WTC11 (cell line): ENCODE data around the gene MACROD2. TPM values are rescaled to one million over a fixed set of nuclear protein-coding genes. Genes with fewer than 3 reads are reported as not detected.

Experiments used
- ATAC-seq: fragments of 200-7000 bp; cut with Tn5 transposase; 2 replicates; pipeline ENCODE4 v1.10.0; 2021; ENCODE audit warnings: mild to moderate bottlenecking, moderate library complexity
- CTCF ChIA-PET: fragments of 300-600 bp; sonication (Branson Sonifier 250); formaldehyde crosslinking; loops from one replicate; lab custom pipeline; 2021; ENCODE audit warnings: antibody characterized with exemption; lab: Charles Lee
- POLR2A ChIA-PET: fragments of 350-600 bp; sonication (Branson Sonifier 250); formaldehyde crosslinking; loops from one replicate; lab custom pipeline; 2021; ENCODE audit warnings: antibody characterized with exemption; lab: Charles Lee
- DNase-seq: peaks from one replicate; pipeline ENCODE4 v3.0.0; 2021; ENCODE audit warnings: low spot score
- H3K27ac Mint-ChIP-seq: 2 replicates; pipeline ENCODE4 v1.8.0; 2021; ENCODE audit warnings: mixed read lengths
- H3K27me3 Mint-ChIP-seq: 2 replicates; pipeline ENCODE4 v1.8.0; 2021; ENCODE audit warnings: low read depth, mild to moderate bottlenecking, moderate library complexity, mixed read lengths
- H3K36me3 Mint-ChIP-seq: 2 replicates; pipeline ENCODE4 v1.8.0; 2021; ENCODE audit warnings: mixed read lengths
- H3K4me1 Mint-ChIP-seq: 2 replicates; pipeline ENCODE4 v1.8.0; 2022; ENCODE audit warnings: mixed read lengths
- H3K4me3 Mint-ChIP-seq: 2 replicates; pipeline ENCODE4 v1.8.0; 2021; ENCODE audit warnings: mild to moderate bottlenecking, moderate library complexity, mixed read lengths
- H3K9me3 Mint-ChIP-seq: 2 replicates; pipeline ENCODE4 v1.8.0; 2021; ENCODE audit warnings: mixed read lengths
- ATF1 ChIP-seq: sonication (generic); formaldehyde crosslinking; IDR thresholded peaks from 2 replicates; pipeline ENCODE4 v1.8.1; 2023; ENCODE audit warnings: mild to moderate bottlenecking, moderate library complexity, missing genetic modification reagents
- ATF2 ChIP-seq: sonication (generic); formaldehyde crosslinking; IDR thresholded peaks from 2 replicates; pipeline ENCODE4 v1.8.1; 2022; ENCODE audit warnings: low read depth, missing genetic modification reagents, borderline replicate concordance
- ATF3 ChIP-seq: sonication (generic); formaldehyde crosslinking; conservative IDR thresholded peaks from 2 replicates; pipeline ENCODE4 v1.8.1; 2022; ENCODE audit warnings: mild to moderate bottlenecking, missing genetic modification reagents
- FOXK1 ChIP-seq: sonication (generic); formaldehyde crosslinking; IDR thresholded peaks from 2 replicates; pipeline ENCODE4 v1.8.0; 2022; ENCODE audit warnings: mild to moderate bottlenecking, moderate library complexity, missing genetic modification reagents
- FOXP4 ChIP-seq: sonication (generic); formaldehyde crosslinking; IDR thresholded peaks from 2 replicates; pipeline ENCODE4 v1.8.0; 2022; ENCODE audit warnings: mild to moderate bottlenecking, missing genetic modification reagents
- GABPB1 ChIP-seq: sonication (generic); formaldehyde crosslinking; IDR thresholded peaks from 2 replicates; pipeline ENCODE4 v1.8.1; 2023; ENCODE audit warnings: mild to moderate bottlenecking, missing genetic modification reagents
- GRHL2 ChIP-seq: fragments of 250-450 bp; sonication (Bioruptor Pico); IDR thresholded peaks from 2 replicates; pipeline ENCODE4 v1.8.0; 2022; ENCODE audit warnings: mild to moderate bottlenecking, moderate library complexity; ENCODE audit not compliant: insufficient replicate concordance, severe bottlenecking
- HMGXB4 ChIP-seq: sonication (generic); formaldehyde crosslinking; IDR thresholded peaks from 2 replicates; pipeline ENCODE4 v1.8.1; 2023; ENCODE audit warnings: mild to moderate bottlenecking, moderate library complexity, missing genetic modification reagents
- MYBL2 ChIP-seq: sonication (generic); formaldehyde crosslinking; IDR thresholded peaks from 2 replicates; pipeline ENCODE4 v1.8.1; 2023; ENCODE audit warnings: mild to moderate bottlenecking, moderate library complexity, missing genetic modification reagents
- NFATC4 ChIP-seq: fragments of 250-450 bp; sonication (Bioruptor Pico); IDR thresholded peaks from 2 replicates; pipeline ENCODE4 v1.9.0; 2021; ENCODE audit warnings: mild to moderate bottlenecking
- NFYB ChIP-seq: sonication (generic); formaldehyde crosslinking; conservative IDR thresholded peaks from 2 replicates; pipeline ENCODE4 v1.8.0; 2022; ENCODE audit warnings: low read depth, missing genetic modification reagents
- PRRX2 ChIP-seq: fragments of 250-450 bp; sonication (Bioruptor Pico); IDR thresholded peaks from 2 replicates; pipeline ENCODE4 v1.8.0; 2021; ENCODE audit warnings: mild to moderate bottlenecking
- RORB ChIP-seq: fragments of 250-450 bp; sonication (Bioruptor Pico); IDR thresholded peaks from 2 replicates; pipeline ENCODE4 v1.9.0; 2021; ENCODE audit warnings: mild to moderate bottlenecking
- SP1 ChIP-seq: sonication (generic); formaldehyde crosslinking; conservative IDR thresholded peaks from 2 replicates; pipeline ENCODE4 v1.8.1; 2022; ENCODE audit warnings: missing genetic modification reagents
- TP53 ChIP-seq: sonication (generic); formaldehyde crosslinking; IDR thresholded peaks from 2 replicates; pipeline ENCODE4 v1.8.1; 2023; ENCODE audit warnings: mild to moderate bottlenecking, missing genetic modification reagents
- USF2 ChIP-seq: sonication (generic); formaldehyde crosslinking; IDR thresholded peaks from 2 replicates; pipeline ENCODE4 v1.8.1; 2023; ENCODE audit warnings: mild to moderate bottlenecking, missing genetic modification reagents, moderate library complexity
- ZNF416 ChIP-seq: fragments of 250-450 bp; sonication (Bioruptor Pico); IDR thresholded peaks from 2 replicates; pipeline ENCODE4 v1.9.0; 2021; ENCODE audit warnings: mild to moderate bottlenecking, inconsistent platforms
- total RNA-seq: library from RNA; stranded (reverse); gene quantifications from 3 replicates; pipeline ENCODE4 v1.2.3, GENCODE V29; 2021
- TF ChIP-seq, protein P1 (sequence below): sonication (generic); formaldehyde crosslinking; IDR thresholded peaks from 2 replicates; pipeline ENCODE4 v1.8.1; 2022; ENCODE audit warnings: mild to moderate bottlenecking, missing genetic modification reagents, moderate library complexity, borderline replicate concordance
- TF ChIP-seq, protein P2 (sequence below): sonication (generic); formaldehyde crosslinking; IDR thresholded peaks from 2 replicates; pipeline ENCODE4 v1.8.0; 2022; ENCODE audit warnings: mild to moderate bottlenecking, missing genetic modification reagents
- TF ChIP-seq, protein P3 (sequence below): fragments of 250-450 bp; sonication (Bioruptor Pico); IDR thresholded peaks from 2 replicates; pipeline ENCODE4 v1.9.0; 2021; ENCODE audit warnings: moderate library complexity, mild to moderate bottlenecking, inconsistent platforms, borderline replicate concordance
- TF ChIP-seq, protein P4 (sequence below): sonication (generic); formaldehyde crosslinking; IDR thresholded peaks from 2 replicates; pipeline ENCODE4 v1.8.0; 2023; ENCODE audit warnings: mild to moderate bottlenecking, missing genetic modification reagents
- TF ChIP-seq, protein P5 (sequence below): sonication (generic); formaldehyde crosslinking; IDR thresholded peaks from 2 replicates; pipeline ENCODE4 v1.8.1; 2022; ENCODE audit warnings: low read depth, mild to moderate bottlenecking, moderate library complexity, missing genetic modification reagents, borderline replicate concordance

MACROD2 gene
- total RNA-seq, 1 experiment from 2014 or later, result 4.1 TPM

- DNase-seq (no peak), ATAC-seq (no peak)
- Mint-ChIP-seq H3K27ac (no peak overlapping the region), H3K9me3 (peaks cover 24% of the 10 kb centered on the region), H3K36me3 (peaks cover 9% of the 10 kb centered on the region), H3K4me1 (peaks cover 6% of the 10 kb centered on the region), H3K27me3 (no peaks in the 10 kb centered on the region), H3K4me3 (no peak overlapping the region)
- no peak for TF ChIP-seq USF2
- TF ChIP-seq NFATC4, result no peak
- TF ChIP-seq, protein P1, sequence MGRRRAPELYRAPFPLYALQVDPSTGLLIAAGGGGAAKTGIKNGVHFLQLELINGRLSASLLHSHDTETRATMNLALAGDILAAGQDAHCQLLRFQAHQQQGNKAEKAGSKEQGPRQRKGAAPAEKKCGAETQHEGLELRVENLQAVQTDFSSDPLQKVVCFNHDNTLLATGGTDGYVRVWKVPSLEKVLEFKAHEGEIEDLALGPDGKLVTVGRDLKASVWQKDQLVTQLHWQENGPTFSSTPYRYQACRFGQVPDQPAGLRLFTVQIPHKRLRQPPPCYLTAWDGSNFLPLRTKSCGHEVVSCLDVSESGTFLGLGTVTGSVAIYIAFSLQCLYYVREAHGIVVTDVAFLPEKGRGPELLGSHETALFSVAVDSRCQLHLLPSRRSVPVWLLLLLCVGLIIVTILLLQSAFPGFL, result no peak
- TF ChIP-seq ZNF416 (CRISPR knock-in tag), result no peak
- TF ChIP-seq SP1 (CRISPR knock-in tag), result no peak
- TF ChIP-seq, protein P2, sequence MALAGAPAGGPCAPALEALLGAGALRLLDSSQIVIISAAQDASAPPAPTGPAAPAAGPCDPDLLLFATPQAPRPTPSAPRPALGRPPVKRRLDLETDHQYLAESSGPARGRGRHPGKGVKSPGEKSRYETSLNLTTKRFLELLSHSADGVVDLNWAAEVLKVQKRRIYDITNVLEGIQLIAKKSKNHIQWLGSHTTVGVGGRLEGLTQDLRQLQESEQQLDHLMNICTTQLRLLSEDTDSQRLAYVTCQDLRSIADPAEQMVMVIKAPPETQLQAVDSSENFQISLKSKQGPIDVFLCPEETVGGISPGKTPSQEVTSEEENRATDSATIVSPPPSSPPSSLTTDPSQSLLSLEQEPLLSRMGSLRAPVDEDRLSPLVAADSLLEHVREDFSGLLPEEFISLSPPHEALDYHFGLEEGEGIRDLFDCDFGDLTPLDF (CRISPR knock-in tag), result no peak
- TF ChIP-seq, protein P3, sequence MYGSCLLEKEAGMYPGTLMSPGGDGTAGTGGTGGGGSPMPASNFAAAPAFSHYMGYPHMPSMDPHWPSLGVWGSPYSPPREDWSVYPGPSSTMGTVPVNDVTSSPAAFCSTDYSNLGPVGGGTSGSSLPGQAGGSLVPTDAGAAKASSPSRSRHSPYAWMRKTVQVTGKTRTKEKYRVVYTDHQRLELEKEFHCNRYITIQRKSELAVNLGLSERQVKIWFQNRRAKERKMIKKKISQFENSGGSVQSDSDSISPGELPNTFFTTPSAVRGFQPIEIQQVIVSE (CRISPR knock-in tag), result no peak
- TF ChIP-seq TP53 (CRISPR knock-in tag), result no peak
- no peak for TF ChIP-seq HMGXB4
- TF ChIP-seq, protein P4, sequence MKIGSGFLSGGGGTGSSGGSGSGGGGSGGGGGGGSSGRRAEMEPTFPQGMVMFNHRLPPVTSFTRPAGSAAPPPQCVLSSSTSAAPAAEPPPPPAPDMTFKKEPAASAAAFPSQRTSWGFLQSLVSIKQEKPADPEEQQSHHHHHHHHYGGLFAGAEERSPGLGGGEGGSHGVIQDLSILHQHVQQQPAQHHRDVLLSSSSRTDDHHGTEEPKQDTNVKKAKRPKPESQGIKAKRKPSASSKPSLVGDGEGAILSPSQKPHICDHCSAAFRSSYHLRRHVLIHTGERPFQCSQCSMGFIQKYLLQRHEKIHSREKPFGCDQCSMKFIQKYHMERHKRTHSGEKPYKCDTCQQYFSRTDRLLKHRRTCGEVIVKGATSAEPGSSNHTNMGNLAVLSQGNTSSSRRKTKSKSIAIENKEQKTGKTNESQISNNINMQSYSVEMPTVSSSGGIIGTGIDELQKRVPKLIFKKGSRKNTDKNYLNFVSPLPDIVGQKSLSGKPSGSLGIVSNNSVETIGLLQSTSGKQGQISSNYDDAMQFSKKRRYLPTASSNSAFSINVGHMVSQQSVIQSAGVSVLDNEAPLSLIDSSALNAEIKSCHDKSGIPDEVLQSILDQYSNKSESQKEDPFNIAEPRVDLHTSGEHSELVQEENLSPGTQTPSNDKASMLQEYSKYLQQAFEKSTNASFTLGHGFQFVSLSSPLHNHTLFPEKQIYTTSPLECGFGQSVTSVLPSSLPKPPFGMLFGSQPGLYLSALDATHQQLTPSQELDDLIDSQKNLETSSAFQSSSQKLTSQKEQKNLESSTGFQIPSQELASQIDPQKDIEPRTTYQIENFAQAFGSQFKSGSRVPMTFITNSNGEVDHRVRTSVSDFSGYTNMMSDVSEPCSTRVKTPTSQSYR (CRISPR knock-in tag), result no peak
- TF ChIP-seq MYBL2 (CRISPR knock-in tag), result no peak
- TF ChIP-seq NFYB, result no peak
- POLR2A ChIA-PET, result no interaction called here
- CTCF ChIA-PET, result no interaction called here
Measured at GRCh38 chr20:14114065-14114704, 118.9 kb downstream of the MACROD2 start.

DNA sequence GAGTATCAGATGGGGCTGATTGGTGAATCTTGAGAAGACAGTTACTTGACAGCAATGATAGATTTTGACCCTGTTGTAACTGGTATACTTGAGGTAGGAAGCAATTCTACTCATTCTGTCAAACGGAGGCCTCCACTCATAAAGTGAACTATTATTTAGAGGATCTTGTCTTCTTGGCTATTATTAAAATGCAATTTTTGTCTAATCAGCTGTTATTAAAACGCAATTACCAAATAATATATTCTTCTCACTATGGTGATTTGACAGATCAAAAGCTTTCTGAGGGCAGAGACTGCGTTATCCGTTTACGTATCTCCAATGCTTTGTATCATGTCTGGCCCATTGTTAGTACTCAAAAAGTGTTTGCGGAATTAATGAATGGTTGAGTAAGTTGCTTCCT is 120.7 kb downstream of the MACROD2 start:
- POLR2A ChIA-PET, result no interaction called here
- no peak overlapping the region for H3K4me3 Mint-ChIP-seq
- H3K27me3 Mint-ChIP-seq, result no peaks in the 10 kb centered on the region
- no peak for TF ChIP-seq GABPB1 (CRISPR knock-in tag)
- TF ChIP-seq FOXK1, result no peak
- TF ChIP-seq ATF3 (CRISPR knock-in tag), result no peak
- no peak for TF ChIP-seq PRRX2 (CRISPR knock-in tag)
- no peak for TF ChIP-seq FOXP4
- no peak for TF ChIP-seq RORB (CRISPR knock-in tag)
- no peak for TF ChIP-seq ATF1 (CRISPR knock-in tag)
- TF ChIP-seq, protein P5, sequence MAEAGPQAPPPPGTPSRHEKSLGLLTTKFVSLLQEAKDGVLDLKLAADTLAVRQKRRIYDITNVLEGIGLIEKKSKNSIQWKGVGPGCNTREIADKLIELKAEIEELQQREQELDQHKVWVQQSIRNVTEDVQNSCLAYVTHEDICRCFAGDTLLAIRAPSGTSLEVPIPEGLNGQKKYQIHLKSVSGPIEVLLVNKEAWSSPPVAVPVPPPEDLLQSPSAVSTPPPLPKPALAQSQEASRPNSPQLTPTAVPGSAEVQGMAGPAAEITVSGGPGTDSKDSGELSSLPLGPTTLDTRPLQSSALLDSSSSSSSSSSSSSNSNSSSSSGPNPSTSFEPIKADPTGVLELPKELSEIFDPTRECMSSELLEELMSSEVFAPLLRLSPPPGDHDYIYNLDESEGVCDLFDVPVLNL, result no peak
- no peak for TF ChIP-seq ZNF416 (CRISPR knock-in tag)
- TF ChIP-seq ATF2, result no peak
- no peak for TF ChIP-seq GRHL2 (CRISPR knock-in tag)

More for the DNA sequence above, 120.7 kb downstream of the MACROD2 start:
- no peak for ATAC-seq
- Mint-ChIP-seq H3K27ac (no peak overlapping the region), H3K4me1 (peaks cover 6% of the 10 kb centered on the region), H3K9me3 (peaks cover 5% of the 10 kb centered on the region), H3K36me3 (no peaks in the 10 kb centered on the region)
- no peak for DNase-seq
- CTCF ChIA-PET, result no interaction called here
